SHP77 (cell line): ENCODE results near the gene CTNNBL1.

ENCODE experiments used
- DNase-seq, 2 experiments: peaks; one replicate each; lab custom pipeline; 2025; lab: John Stamatoyannopoulos, UW

CTNNBL1 gene

DNA sequence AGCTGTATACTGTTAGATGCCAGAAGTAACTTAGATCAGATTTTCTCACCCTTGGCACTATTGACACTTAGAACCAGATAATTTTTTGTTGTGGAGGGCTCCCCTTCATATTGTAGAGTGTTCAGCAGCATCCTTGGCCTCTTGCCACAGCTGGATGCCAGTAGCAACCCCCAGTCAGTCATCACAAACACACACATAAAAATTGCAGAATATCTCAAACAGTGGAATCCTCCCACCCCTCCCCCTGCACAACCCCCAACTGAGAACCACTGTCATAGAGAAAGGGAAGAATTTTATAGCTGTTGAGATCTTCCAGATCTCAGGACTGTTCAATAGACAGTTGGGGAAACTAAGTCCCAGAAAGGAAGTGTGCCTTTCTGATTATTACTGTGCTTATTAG lies 127.9 kb downstream of the CTNNBL1 start:
- DNase-seq, result no peak

DNA sequence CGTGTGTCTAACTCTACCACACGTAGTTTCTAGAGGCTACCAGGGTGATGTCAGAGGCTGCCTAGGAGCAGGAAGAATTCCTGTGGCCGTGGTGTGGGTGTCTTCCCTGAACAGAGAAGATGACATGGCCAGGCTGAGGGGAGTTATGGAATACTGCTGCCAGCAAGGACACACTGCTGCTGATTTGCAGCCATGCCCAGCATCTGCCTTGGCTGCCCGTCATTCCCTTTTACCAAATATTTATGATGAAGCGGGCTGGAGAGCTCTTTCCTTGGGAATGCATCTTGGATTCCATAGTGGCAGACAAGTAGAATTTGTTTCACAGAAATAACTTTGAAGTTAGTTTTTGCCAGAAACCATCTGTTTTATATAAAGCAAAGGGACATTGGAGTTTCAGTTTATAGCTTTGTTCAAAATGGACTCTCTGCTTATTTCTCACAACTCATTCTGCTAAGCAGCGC lies 128.3 kb downstream of the CTNNBL1 start:
- no peak for DNase-seq

- DNase-seq, result no peak
These were observed 129.6 kb downstream of the CTNNBL1 start for GRCh38 chr20:37823296-37823980.

- no peak for DNase-seq
These were observed 133.8 kb downstream of the CTNNBL1 start for GRCh38 chr20:37827605-37828004.

DNA sequence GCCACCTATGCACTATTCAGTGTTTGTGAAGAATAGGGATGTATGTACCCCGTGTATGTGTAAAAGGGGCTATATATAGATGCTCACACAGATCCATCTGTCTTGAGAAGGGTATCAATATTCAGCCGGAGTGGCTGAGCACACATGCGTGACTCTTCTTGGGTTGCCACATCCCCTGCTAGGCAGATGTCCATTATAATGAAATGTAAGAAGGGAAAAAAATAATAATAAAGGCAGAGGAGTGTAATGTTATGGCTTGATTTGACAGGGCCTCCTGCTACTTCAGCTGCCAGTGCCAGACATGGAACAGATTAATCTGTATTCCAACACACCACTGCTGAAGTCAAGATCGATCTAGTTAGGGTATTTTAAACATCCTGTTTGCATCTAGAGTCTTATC lies 134.9 kb downstream of the CTNNBL1 start:
- DNase-seq, result no peak

- no peak for DNase-seq
These were observed 135.3 kb downstream of the CTNNBL1 start for GRCh38 chr20:37829128-37829527.

DNA sequence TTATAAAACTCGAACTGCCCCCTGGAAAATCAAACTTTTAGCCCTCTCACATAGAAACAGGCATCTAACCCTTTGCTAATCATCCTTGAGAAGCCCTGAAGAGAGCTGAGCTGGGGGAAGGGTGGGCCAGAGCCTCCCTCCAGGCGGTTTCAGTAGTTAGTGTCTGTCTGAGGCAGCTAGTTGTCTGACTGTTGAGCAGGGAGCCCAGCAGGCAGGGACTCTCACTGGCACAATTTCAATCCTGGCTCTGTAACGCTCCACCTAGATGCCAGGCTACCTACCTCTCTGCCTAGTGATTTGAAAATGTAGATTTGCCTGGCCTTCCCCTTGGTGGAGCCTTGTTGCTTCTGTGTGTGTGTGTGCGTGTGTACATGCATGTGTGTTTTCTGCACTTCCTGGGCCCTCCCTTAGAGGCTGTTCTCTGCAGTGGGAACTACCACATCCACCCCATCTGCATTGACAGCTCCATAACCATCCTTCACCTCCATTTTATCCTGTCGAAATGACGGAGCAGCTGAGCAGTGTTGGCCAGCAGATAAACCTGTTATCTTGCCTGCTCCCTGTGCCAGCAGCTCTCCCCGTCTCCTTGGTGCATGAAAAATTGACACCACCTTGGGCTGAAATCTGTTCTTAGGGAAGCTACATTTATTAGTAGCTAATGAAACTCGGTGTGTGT lies 139.5 kb downstream of the CTNNBL1 start:
- DNase-seq, result no peak

GRCh38 chr20:37836926-37837325 lies 143.1 kb downstream of the CTNNBL1 start:
- DNase-seq, result no peak

GRCh38 chr20:37837924-37838323 lies 144.1 kb downstream of the CTNNBL1 start:
- DNase-seq, result no peak

- DNase-seq, result no peak
These were observed 145.1 kb downstream of the CTNNBL1 start for GRCh38 chr20:37838769-37839431.

GRCh38 chr20:37839432-37839827 lies 145.6 kb downstream of the CTNNBL1 start:
- no peak for DNase-seq

GRCh38 chr20:37839955-37840354 lies 146.1 kb downstream of the CTNNBL1 start:
- DNase-seq, result no peak

- no peak for DNase-seq
These were observed 147.6 kb downstream of the CTNNBL1 start for GRCh38 chr20:37841389-37841788.

DNA sequence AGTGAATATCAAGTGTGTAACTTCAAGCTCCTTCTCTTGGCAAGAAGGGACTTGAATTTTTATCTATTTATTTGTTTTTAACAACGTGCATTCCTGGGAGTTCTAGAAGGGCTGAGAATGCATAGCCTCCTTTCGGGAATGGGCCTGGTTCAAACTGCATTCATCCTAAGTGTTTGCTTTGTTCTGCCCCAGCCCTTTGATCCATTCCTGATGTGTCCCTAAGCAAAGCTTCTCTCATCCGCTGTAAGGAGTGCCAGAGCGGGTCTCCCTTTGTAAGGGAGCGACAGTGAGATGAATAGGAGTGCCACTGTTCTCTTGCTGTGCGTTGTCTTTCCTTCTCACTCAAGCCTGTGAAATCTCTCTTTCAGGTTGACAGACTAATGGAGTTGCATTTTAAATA lies 148.1 kb downstream of the CTNNBL1 start:
- no peak for DNase-seq

DNA sequence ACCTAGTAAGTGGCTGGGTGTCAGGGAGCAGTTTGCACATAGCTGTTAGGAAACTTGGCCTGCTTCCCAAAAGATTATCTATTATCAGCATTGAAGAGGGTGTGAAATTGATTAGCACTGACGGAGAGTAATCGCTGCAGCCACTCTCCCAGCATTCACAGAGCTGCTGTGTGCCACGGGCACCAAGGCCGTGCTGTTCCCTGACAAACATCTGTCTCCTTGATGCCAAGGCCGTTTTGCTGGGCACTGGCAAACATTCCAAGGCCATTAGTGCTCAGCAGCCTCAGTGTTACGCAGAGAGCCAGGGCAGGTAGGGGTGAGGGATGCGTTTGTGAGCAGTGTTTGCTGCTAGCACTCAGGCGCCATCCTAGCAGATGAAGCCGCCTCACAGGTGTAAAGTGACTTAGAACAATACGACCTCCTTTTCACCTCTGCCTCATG lies 151.4 kb downstream of the CTNNBL1 start:
- no peak for DNase-seq

DNA sequence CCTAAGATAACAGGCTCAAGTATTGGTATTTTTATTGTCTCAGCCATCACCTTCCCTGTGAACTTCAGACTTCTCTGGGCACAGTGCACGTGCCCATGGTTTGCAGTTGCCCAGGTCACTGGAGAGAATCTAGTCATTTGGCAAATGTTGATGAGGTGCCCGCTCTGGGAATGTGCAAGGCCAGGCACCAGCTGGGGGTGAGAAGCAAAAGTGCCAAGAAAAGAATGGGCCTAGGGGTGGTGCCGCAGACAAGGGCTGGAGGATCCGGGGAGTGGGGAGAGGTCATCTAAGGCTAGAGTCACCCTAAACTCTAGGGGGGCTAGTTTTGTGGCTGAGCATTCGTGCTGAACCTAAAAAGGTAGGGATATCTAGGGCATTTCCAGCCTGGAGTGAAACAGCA lies 152.0 kb downstream of the CTNNBL1 start:
- DNase-seq, result no peak

GRCh38 chr20:37846573-37846972 lies 152.7 kb downstream of the CTNNBL1 start:
- no peak for DNase-seq

- no peak for DNase-seq
These were observed 154.9 kb downstream of the CTNNBL1 start for GRCh38 chr20:37848706-37849105.

DNA sequence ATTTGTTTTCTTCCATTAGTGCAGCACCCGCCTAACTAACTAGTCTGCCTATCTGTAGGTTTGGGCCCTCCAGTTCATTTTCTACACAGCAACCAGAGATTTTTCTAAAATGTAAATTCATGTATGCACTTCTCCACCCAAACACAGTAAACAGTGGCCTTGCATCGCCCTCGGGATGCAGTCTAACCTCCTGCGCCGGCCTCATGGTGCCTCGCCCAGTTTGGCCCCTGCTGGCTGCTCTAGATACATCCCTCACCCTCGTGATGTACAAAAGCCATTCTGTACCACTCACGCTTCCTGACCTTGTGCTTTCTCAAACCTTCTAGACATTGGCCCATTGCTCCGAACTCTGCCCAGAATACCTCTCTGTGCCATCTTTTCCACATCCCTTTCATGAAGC lies 155.3 kb downstream of the CTNNBL1 start:
- no peak for DNase-seq

DNA sequence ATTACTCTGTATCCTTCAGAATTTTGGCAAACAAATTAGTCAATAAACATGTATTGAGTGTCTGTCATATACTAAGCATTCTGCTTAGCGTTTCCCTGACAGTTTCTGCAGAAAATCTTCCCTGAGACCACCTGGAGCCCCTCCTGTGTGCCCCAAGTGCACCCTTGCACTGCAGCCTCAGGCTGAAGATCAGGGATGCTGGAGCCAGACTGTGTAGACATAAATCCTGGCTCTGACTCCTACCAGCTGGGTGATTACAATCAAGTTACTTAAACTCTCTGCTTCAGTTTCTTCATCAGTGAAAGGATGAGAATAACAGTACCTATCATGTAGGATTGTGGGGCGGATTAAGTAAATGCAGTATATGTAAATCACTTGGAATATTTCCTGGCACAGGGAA lies 155.7 kb downstream of the CTNNBL1 start:
- no peak for DNase-seq

DNA sequence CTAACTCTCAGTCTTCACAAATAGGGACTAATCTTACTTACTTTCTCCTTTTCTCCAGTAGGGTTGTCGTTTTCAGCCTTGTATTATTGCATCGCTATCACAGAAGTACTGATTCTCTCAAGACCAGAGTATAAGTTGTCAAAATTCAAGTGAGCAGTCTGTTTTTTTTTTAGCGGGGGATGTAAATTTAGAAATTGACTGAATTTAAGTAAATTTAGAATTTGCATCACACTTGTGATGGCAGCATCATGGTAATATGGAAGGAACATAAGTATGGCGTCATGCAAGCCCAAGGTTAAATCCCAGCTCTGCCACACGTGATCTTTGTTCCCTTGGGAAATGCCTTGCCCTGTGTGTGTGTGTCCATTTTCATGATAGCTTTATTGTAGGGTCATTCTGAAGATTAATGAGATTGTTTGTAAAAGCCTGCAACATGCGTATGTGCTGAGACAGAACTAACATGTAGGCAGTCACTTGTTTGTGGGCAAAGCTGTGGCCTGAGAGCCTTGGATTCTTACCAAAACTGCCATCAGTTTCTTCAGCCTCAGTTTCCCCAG lies 156.3 kb downstream of the CTNNBL1 start:
- DNase-seq, result no peak

GRCh38 chr20:37850724-37851355 lies 157.0 kb downstream of the CTNNBL1 start:
- no peak for DNase-seq
